RCC 7860 (cell line): ENCODE data around the gene NCKAP5.

ENCODE experiments used
- DNase-seq: peaks from one replicate; pipeline ENCODE4 v3.0.0-alpha.2; 2015; ENCODE audit warnings: low spot score
- FAIRE-seq: peaks from 2 replicates; lab custom pipeline; 2012; peaks lifted over from hg19 to GRCh38; lab: Jason Lieb, UNC

Gene NCKAP5

DNA sequence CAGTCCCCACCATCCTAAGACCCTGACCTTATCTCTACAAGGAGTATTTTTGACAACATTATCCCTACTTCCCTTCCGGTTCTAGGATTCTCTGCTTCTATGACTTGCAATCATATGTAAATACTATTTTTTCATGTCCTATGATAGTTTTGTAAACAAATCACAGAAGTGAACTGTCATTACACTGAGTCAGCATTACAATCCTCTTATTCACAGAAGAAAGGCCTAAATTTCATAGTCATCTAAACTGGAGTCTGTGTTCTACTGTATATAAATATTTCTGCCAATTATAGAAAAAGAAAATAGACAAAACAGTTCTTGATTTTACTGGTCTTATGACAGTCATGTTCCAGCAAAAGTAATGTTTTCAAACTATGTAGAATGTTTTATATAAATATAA, 265.1 kb downstream of the NCKAP5 start:
- DNase-seq (no peak), FAIRE-seq (no peak)

DNA sequence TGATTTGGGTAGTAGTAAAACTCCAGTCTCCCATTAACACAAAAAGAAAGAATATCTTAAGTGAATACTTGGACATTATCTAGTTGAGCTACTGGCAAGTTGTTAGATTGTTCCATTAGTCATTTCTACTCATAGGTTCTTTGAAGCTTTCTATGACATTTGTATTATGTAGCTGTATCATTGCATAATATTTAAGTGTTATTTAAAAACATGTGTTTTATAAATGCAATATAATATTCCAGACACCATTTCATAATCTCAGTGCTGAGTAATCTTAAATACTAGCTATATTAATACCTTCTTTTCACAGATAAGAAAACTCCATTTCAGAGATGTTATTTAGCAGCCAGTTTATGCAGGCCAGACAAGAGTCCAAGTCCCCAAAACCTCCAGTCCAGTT, 271.9 kb downstream of the NCKAP5 start:
- DNase-seq (no peak), FAIRE-seq (no peak)

DNA sequence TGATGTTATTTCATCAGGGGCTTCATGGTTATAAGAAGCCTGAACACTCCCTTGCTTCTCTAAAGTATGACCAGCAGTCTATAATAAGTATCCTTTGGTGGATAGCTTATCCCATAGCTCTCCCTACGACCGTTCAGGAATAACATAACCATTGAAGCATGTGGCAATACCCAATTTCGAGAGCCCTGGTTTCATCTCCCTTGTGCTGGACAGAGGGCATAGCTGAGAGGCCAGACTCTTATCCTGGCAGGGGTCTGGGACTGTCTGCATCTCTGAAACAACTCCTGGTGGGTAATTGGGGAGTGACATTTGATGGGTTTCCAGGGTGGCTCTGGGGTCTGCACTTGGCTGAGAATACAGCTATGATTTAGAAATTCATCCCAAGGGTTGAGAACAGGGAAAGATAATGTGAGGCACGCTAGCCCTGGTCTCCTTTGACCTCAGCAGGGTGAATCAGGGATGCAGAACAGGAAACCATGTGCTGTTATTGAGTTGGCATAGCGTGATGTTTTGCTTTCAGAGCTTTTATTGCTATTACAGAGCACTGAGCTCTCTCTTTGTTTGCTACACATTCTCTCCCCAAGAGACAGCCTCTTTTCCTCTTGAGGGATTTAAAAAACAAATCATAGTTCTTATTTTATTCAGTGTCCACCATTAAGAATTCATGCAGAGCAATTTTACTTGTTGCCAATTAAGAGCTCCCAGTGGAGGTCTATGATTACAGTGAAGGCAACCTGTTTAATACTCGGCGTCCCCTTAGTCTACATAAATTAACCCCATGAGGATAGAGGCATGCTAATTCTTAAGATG, 274.5 kb downstream of the NCKAP5 start:
- FAIRE-seq (no peak), DNase-seq (no peak)

DNA sequence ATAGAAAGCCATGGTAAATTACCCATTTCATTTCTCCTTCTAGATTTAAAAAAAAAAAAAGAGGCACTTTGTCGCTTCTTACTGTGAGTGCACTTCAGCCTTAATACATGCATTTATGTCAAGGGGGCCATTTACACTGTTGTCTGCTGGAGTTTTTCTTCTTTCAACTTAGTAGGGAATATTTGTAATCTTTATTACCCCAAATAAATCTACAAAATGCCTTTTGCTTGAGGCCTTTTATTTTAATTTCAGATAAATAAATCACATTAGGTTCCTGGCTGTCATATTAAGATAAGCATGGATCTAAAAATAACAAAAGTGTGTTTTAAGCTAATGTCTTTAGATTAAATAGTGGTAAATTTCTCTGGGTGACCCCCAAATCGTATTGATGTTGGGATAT, 276.0 kb downstream of the NCKAP5 start:
- FAIRE-seq (no peak), DNase-seq (no peak)

DNA sequence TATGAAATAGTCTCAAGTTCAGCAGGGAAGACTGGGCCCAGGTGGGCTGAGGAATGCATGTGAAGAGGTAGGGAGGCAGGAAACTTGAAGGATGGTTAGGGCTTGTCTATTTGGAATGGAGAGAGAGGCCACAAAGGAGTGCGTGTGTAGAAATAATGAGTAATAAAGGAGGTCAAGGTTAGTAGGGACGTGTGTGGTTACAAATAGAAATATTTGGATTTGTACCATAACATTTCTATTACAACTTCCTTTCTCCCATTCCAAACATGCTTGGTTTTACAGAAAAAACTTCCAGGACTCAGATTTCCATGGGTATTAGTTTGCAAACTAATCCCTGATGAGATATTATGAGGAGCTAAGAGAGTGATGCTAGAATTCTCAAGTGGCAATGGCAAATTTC, 280.6 kb downstream of the NCKAP5 start:
- DNase-seq (no peak), FAIRE-seq (no peak)

DNA sequence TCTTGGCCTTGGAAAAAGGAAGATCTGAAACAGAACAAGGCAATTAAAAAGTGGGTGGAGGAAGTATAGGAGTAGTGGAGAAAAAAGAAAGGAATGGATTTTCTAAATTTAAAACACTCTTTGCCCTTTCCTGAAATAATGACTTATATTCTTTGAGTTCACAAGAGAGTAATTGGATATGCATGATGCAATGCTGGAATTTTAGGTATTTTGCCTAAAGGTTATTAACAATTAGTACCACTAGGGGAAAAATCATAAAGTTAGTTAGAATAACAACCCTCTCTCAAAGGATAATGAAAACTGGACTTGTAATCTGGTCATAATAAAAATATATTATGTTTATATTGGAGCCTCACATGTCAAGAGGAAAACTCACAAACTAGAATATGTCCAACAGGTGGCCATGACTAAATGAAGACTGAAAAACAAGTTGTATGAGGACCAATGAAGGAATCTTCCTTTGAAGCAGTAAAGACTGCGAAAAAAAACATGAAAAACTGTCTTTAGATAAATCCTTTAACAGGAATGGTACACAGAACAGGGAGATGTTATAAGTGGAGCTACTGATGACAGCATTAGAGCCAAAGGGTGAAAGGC, 281.8 kb downstream of the NCKAP5 start:
- FAIRE-seq = no peak
- DNase-seq = no peak

DNA sequence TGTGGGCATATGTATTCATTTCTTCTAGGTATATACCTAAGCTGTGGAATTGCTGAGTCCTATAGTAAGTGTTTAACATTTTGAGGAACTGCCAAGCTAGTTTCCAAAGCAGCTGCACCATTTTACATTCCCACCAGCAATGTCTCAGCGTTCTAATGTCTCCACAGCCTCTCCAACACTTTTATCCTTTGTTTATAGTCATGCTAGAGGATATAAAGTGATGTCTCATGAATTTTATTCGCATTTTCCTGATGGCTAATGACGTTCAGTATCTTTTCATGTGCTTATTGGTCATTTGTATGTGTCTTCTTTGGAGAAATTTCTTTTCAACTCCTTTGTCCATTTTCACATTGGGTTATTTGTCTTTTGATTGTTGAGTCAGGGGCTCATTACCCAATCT, 295.2 kb downstream of the NCKAP5 start:
- FAIRE-seq = no peak

DNA sequence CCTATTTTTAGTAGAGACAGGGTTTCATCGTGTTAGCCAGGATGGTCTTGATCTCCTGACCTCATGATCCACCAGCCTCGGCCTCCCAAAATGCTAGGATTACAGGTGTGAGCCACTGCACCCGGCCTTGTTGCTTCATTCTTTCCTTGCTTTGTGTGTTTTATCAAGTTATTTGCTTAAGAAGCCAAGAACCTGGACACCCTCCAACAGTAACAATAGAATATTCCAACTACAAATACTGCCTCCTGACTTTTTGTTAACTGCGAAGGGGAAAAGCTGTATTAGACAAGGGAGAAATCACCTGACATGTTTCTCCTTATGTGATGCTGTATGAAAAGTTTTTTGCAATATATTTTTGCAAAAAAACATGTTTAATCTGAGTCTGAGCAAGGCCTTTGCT, 297.2 kb downstream of the NCKAP5 start:
- no peak for FAIRE-seq

More for the DNA sequence above, 295.2 kb downstream of the NCKAP5 start:
- DNase-seq = no peak

DNA sequence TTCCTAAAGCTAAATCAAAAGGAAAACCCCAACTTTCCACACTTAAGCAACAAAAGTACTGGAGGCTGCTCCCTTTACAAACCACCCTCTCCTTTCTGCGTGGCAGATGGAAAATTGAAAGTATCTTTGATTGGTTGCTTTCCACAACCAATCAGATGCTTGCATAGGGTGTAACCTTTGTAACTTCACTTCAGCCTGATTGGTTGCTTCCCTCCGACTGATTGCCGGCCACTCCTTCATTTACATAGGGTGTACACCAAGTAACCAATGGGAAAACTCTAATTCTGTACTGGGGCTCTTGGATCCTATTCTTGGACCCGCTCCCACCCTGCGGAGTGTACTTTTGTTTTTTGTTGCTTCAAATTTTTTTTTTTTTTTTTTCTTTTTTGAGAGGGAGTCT, 297.7 kb downstream of the NCKAP5 start:
- FAIRE-seq = no peak

More for the DNA sequence above, 297.2 kb downstream of the NCKAP5 start:
- no peak for DNase-seq

DNA sequence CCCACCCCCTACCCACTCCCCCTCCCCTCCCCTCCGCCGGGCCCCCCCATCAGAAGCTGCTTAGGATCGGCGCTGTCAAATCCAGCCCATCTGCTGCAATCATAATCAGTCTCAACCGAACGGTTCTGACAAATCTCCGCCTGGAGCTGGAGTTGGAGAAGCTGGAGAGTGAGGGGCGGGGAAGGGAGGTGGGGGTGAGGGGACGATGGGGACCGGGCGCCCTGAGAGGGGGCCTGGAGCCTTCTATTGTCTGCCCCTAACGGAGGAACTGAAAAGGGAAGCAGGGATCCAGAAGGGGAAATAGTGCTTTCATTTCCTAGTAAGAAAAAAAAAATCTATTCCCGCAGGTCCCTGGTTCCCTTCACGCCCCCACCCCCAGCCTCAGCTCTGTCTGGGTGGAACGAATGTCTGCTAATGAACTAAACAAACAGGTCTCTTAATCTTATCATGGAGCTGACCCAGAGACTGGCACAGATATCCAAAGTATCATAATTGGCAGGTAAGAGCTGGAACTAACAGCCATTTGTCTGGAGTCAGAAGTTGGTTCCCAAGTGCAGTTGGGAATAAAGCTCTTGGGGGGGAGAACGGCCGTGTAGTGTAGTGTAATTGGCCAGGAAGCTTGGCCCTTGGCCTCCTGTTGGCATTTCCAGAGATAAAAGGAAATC, 301.2 kb downstream of the NCKAP5 start:
- DNase-seq = no peak
- FAIRE-seq = no peak

More for the DNA sequence above, 297.7 kb downstream of the NCKAP5 start:
- DNase-seq = no peak

DNA sequence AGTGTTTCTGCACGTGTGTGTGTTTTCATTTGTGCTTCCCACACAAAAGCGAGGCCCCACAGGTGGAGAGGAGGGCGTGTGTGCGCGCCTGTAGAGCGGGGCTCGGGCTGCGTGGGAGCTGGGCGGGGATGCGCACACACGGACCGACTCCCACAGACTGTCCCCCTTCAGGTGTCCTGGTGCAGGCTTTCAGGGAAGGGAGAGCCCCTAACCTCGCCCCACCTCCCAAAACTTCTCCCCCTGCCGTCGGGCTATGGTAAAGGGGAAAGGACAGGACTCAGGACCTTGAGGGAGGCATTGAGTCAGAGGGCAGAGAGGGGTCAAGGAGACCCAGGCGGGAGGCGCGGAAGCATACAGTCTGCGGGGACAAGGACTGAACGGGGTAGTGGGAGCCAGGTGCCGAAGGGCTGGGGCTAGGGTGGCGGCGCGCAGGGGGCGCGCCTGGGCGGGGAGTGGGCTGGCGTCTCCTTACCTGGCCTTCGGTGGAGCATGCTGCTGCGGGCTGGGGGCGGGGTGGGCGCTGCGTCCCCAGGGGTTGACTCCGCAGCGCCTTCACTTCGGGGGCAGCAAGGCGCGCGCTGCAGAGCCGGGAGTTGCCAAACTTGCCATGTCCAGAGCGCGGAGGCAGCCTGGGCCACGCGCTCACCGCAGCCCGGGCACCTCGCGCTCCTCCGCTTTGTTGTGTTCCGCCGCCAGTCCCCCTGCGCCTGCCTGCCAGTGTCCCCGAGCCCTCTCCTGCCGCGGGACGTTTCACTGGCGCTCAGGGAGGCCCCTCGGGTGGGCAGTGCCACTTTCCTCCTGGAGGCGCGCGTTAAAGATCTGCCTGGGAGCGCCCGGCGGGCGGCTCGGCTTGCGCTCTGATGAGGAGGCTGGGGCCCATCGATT, 302.0 kb downstream of the NCKAP5 start:
- no peak for DNase-seq
- no peak for FAIRE-seq

DNA sequence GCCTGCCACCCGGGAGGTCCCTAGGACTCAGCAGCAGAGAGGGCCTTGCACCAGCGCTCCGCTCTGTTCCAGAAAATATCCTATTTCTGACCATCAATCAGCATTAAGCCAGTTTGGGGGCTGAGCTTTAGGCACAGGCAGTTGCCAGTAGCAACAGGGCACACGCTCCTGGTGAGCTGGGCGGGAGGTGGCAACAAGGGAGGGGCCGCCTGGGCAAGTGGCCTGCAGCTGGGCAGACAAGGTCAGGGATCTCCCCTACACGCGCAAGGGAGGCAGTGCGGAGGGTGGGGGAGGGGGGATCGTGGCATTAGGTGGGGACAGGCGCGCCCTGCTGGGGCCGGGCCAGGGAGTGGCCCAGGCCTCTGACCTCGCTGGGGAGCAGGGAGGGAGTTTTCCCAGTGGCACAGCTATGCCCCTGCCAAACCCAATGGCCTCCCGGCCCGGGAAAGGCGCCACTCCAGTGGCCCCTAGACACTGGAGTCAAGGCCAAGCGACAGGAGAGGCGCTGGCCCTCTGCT, 302.8 kb downstream of the NCKAP5 start:
- FAIRE-seq = no peak

DNA sequence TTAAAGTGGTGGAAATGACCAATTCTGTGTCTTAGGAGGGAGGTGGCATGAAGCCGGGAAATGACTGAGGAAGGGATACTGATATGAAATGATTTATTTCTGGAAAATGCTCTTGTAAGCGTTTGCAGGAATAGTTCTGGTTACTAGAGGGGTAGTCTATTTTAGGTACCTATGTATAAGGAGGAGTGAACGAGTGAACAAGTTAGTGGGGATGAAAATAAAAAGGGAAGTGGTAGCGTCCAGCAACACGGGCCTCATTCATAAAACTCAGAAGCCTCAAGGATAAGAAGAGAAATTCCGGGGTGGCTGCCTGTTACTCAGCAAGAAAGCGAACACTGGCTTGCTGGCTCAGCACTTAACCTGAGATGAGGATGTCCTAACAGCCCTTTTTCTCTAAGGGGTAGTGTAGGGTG, 303.3 kb downstream of the NCKAP5 start:
- no peak for FAIRE-seq
- no peak for DNase-seq

More for the DNA sequence above, 302.8 kb downstream of the NCKAP5 start:
- DNase-seq = no peak

DNA sequence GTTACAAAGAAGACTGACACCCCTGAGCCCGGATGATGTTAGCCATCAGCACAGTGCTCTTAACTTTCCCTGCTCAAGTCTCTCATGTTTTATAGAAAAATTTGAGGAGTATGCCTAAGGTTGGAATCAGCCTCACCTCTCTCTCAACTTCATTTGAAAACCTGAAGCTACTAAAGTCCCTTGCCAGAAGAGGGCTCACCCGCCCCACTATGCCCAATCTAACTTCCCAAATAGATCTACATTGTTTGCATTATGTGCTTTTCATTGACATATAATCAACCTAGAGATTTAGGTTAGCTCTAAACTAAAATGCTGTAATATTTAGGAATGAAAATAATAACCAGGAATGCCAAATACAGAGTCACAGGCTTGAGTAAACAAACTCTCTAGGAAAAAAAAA, 305.4 kb downstream of the NCKAP5 start:
- no peak for FAIRE-seq
- no peak for DNase-seq

DNA sequence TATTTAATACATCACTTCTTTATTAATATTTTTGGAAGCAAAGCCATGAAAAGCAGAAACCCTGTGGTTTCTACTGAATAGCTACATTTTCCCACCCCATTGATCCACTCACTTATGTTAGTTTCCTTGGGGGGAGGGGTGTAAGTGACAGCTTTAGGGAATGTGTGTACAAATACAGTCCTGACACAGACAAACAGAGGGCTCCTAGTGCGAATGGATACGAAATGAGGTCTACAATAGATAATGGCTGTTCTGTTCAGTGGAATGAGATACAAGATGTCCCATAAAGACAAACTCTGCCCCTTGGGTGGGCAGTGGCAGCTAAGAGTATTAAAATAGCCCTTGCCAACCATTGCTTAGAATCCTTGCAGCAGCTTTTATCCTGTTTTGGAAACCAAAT, 312.9 kb downstream of the NCKAP5 start:
- DNase-seq (no peak), FAIRE-seq (no peak)

DNA sequence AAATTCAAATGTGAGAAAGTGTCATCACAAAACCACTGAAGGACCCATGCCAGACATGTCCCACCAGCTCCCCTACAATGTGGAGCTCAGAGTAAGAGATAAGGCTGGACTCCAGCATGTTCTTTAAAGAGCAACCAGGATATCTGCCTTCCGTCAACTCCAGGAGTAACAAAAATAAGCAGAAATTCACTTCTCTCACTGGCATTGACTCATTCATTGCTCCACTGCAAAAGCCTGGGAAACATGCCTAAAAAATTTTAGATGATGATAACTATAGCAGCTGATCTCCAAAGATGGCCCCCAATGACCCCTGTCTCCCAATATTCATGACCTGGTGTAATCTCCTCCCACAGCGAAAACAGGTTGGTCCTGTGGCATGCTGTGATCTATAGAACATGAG, 314.5 kb downstream of the NCKAP5 start:
- FAIRE-seq (no peak), DNase-seq (no peak)

DNA sequence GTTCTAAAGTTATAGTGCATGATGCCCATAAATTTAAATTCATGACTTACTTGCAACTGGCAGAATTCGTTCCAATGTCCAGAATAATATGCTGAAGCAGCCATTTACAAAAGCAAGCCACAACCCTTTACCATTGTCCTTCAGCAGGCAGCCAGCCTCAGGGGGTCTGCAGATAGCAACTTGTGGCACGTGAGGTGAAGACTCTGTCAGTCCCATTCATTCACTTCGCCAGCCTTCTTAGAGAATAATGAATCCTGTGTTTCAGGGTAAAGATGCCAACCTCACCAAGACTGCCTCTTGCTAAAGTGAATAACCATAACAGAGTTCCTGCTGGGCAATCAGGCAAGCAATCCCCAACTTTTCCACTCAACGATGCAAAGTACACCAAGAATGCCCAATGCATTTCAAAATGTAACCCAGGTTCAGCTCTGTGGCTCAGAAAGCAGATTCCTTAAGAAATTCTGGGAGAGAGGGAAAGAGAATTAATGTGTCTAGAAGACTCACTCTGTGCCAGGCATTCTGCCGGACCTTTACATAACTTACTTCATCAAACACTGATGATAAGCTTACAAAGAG, 315.4 kb downstream of the NCKAP5 start:
- FAIRE-seq (no peak), DNase-seq (no peak)

DNA sequence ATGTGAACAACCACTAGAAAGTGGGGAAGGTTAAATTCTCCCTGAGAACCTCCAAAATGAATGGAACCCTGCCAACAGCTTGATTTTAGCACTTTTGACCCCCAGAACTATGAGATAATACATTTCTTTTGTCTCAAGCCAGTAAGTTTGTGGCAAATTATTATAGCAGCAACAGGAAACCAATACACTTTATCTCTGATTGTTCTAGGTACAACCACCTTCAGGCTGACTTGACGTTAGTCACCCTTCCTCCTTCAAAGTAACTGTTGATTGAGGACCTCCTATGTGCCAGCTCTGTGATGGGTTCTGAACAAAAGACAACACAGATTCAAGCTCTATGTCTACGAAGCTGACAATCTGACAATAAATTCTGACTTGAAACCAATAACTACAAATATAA, 318.9 kb downstream of the NCKAP5 start:
- no peak for DNase-seq
- no peak for FAIRE-seq

DNA sequence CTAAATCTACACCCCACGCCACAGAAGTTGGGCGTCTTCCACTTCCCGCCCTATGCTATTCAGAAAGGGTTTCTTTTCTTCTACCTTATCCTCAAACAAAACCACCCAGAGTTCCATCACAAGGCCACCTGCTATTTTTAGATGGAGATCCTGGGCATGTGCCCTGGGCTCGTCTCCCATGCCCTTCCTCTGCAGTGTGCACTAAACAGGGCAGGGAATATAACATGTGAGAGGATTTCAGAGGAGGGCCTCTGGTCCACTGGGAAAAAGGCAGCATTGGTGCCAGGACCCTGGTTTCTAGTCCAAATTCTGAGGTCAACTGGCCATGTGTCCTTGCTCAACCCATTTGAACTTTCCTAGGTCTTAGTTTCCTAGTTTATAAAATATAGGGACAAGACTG, 320.0 kb downstream of the NCKAP5 start:
- no peak for DNase-seq
- no peak for FAIRE-seq

DNA sequence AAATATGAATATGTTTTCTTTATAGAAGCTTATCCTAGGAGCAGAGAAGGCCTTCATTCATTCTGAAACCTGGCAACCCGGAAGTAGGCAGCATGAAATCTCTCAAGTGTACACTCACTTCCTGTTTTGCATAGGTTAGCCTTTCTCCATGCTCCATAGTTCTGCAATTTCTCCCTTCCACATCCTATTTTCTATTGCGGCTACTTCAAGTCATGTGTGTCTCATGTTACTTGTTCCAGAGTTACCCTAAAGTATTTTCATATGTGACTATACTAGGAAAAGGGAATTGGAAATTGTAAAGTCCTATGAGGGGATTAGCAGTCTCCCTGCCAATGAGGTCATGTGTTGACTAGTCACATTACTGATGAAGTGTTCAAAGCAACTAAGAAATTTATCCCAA, 320.6 kb downstream of the NCKAP5 start:
- FAIRE-seq = no peak
- no peak for DNase-seq

DNA sequence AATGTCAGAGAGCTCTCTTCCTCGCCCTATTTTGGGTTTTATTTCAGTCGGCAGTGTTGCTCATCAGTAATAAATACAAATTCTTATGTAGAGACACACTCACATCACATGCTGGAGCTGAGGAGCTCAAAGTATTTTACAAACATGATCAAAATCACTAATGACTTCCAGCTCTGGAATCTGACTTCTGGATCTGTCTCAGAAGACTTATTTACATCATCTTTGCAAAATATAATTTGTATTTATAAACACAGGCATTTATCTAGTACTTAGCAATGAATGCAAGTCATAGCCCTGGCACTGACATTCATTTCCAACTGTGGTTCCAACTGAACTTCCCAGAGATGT, 327.1 kb downstream of the NCKAP5 start:
- no peak for FAIRE-seq
- no peak for DNase-seq
